ENCODE results near the gene DONSON.
"Not testable (repeated sequence)": the region's sequence is repeated elsewhere in the genome, so short reads cannot be mapped to it uniquely, and the experiment has no call there.

The DONSON gene, protein sequence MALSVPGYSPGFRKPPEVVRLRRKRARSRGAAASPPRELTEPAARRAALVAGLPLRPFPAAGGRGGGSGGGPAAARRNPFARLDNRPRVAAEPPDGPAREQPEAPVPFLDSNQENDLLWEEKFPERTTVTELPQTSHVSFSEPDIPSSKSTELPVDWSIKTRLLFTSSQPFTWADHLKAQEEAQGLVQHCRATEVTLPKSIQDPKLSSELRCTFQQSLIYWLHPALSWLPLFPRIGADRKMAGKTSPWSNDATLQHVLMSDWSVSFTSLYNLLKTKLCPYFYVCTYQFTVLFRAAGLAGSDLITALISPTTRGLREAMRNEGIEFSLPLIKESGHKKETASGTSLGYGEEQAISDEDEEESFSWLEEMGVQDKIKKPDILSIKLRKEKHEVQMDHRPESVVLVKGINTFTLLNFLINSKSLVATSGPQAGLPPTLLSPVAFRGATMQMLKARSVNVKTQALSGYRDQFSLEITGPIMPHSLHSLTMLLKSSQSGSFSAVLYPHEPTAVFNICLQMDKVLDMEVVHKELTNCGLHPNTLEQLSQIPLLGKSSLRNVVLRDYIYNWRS

DNA sequence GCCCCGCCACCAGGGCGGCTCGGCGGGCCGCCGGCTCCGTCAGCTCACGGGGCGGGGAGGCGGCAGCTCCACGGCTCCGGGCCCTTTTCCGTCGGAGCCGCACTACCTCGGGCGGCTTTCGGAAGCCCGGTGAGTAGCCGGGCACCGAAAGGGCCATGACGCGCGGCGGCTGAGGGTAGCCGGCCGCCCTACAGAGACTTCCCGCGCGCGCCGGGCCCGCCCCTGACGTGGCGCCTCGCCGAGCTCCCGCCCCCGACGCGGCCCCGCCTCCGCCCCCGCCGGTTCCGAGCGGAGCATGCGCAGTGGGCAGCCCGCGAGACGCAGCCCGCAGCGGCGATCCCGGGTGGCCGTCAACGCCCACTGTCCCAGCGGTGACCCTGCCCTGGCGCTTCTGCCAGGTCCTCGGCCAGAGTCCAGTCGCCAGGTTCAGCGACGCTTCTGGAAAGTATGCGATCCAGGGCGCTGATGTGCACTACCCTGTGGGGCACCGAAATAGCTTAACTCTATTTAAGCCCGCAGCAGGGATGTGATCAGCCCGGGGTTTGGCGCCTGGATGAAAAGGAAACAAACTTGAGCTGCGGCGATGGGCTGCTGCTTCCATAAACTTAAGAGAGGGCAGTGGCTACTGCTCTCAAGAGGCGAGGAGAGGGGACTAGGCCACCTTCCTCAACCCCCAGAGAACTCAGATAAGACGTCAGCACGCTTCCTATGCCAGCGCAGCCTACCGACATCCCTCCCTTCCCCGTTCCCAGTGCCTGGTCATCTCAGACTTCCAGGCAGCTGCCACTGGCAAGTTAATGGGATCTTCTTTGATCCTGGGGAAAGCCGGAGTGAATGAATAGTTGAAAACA, at the start of gene DONSON:
DONSON (minus strand) TSS at position 200 of the 851 bp plus-strand sequence; CDS start at position 157, 43 bp downstream.
- DNase-seq (ENCODE audit: low spot score), result peak; percentile 78

- DNase-seq (ENCODE audit: low spot score), result no peak
Measured at GRCh38 chr21:33634254-33634653, 45.8 kb upstream of the DONSON start.

DNA sequence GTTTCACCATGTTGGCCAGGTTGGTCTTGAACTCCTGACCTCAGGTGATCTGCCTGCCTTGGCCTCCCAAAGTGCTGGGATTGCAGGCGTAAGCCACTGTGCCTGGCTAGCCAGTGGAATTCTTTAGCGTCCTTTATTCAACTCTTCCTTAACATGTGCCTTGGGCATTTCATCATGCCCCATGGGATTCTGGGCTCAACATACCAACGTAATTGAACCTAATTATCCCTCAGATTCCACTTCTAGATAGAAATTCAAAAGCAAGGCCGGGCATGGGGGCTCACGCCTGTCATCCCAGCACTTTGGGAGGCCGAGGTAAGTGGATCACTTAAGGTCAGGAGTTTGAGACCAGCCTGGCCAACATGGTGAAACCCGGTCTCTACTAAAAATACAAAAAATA, 37.7 kb upstream of the DONSON start:
- DNase-seq (ENCODE audit: low spot score), result not testable (repeated sequence)

- no peak for DNase-seq (ENCODE audit: low spot score)
Measured at GRCh38 chr21:33622253-33622652, 33.8 kb upstream of the DONSON start.

DNA sequence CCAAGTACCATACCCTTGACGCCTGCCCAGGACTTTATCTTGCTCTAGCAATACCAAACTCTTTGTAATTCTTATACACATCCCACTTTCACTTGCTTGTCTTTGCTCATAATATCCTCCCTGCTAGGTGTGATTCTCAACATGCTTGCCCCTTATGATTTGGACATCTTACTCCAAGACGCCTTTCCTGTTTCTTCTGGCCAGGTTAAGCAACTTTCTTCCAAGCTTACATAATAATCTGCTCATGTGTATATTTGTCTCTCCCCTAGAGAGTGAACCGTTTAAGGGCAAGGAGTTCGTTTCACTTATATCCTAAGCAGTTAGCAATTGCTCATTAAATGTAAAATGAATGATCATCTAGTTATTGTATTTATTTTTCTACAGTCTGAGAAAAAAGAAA, 31.2 kb upstream of the DONSON start:
- no peak for DNase-seq (ENCODE audit: low spot score)

DNA sequence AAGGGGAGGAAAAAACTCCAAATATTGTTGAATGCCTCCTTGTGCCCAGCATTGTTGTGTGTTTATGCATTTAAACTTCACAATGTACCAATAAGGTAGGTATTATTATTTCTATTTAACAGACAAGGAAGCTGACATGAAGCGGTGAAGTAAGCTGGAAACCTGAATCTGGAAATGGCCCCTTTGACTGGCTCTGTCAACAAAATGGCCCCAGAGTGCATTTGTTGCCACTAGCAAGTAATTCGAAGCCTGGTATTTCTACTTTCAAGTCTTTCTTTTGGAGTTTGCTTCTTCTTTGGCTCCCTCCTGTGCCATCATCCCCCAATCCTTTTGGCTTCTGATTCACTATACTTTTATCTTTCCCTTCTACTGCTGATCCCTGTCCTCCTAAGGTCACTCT, 29.9 kb upstream of the DONSON start:
- DNase-seq (ENCODE audit: low spot score), result no peak

DNA sequence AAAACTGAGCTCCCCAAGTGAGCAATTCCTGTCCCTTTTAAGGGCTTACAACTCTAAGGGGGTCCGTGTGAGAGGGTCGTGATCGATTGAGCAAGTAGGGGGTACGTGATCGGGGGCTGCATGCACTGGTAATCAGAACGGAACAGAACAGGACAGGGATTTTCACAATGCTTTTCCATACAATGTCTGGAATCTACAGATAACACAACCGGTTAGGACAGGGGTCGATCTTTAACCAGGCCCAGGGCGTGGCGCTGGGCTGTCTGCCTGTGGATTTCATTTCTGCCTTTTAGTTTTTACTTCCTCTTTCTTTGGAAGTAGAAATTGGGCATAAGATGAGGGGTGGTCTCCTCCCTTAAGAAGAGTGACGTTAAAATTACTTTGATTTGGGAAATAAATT, 29.1 kb upstream of the DONSON start:
- not testable (repeated sequence) for DNase-seq (ENCODE audit: low spot score)

DNA sequence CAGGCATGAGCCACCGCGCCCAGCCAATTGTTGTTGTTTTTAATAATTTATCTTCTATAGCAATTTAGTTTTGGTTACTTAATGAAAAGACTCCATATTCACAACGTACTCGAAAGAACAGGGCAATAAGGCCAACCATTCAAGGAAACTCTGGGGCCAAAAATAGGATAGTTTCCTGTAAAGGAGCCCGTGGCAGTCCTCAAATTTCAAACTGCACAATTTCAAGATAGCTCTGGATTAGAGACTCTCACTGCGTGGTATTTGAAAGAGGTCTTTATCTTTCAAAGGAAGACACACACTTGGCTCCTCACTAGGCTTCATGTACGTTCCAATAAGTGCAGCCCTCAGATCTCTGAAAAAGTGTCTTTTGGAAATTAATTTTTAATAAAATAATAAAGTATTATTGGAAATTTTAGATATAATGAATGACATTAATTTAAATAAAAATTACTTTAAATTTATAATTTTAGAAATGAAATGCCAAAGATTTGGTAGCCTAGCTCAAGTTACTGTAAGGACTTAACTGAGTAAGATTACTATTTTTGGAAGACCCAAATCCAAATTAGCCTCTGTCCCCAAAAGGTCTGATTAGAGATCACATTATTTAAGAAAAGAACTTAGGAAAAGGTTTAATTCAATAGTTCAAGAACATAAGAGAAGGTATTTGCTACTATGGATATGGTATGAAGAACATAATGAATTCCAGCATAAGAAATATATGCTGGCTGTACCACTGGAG, 22.7 kb upstream of the DONSON start:
- no peak for DNase-seq (ENCODE audit: low spot score)

DNA sequence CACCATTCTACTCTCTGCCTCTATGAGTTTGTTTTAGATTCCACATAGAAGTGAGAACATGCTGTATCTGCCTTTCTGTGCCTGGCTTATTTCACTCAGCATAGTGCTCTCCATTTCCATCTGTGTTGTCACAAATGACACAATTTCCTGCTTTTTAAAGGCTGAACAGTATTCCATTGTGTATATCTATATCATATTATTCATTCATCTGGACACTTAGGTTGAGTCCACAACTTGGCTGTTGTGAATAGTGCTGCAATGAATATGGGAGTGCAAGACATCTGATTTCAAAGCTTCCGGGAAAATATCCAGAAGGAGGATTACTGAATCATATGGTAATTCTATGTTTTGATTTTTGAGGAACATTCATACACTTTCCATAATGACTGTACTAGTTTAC, 20.1 kb upstream of the DONSON start:
- DNase-seq (ENCODE audit: low spot score), result peak; percentile 3

DNA sequence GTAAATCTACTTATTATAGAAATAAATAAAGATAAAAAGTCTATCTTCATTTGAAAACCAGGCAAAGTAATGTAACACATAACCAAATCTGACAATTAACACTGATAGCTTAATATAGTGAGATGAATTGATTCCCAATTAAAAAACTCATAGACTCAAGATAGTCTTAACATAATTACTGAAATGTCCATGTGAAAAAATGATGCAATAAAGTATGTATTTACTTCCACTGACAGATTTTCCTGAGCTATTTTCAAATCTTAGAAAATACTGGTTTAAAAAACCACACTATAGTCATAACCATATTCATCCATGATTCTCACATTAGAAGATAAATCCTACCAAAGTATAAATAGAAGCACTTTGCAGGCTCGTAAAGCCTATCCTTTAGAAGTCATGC, 9.6 kb upstream of the DONSON start:
- DNase-seq (ENCODE audit: low spot score), result no peak

DNA sequence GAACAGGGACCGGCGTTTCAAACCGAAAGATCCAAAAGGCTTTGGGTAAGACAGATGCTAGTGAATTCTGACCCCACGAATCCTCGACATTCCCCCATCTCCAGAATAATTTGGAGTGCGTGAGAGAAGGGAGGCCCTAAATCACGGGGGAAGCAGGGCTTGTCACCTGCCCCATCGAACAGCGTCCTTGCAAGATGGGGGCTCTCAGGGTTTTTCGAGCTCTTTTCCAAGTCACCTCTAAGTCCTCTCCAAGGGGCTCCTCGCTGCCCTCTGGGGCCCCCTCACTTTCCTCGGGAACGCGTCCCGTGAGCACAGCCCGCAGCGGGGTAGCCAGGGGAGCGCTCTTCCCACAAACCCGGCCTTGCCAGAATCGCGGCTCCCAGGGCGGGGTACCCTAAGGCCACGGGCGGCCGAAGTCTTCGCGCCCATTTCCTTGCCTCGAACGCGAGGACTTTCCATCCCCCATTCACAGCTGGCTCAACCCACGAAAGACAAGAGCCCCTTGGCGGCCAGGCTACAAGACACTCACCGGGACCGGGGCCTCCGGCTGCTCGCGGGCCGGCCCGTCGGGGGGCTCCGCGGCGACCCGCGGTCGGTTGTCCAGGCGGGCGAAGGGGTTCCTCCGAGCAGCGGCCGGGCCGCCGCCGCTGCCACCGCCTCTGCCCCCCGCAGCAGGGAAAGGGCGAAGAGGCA, 546 bp downstream of the DONSON start:
- peak; percentile 17 for DNase-seq (ENCODE audit: low spot score)

DNA sequence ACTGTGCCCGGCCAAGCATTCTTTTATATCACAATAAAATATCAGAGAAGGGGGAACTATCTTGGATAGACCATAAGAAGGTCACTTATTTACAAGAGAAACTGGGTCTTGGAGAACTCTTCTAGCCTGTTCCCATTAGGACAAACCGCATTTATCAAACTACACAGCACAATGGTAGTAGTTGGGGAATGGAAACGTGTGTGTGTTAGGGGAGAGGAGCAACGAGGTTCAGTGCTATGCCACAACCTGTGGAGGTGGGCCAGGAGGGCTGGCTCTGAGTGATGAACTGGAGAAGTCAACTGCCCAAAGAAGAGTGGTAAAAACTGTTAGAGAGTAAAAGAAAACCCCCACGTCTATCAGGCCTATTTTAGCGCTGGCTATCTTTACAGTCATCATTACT, 1.6 kb downstream of the DONSON start:
- no peak for DNase-seq (ENCODE audit: low spot score)

GRCh38 chr21:33584455-33584854, 4.0 kb downstream of the DONSON start:
- DNase-seq (ENCODE audit: low spot score), result no peak

DNA sequence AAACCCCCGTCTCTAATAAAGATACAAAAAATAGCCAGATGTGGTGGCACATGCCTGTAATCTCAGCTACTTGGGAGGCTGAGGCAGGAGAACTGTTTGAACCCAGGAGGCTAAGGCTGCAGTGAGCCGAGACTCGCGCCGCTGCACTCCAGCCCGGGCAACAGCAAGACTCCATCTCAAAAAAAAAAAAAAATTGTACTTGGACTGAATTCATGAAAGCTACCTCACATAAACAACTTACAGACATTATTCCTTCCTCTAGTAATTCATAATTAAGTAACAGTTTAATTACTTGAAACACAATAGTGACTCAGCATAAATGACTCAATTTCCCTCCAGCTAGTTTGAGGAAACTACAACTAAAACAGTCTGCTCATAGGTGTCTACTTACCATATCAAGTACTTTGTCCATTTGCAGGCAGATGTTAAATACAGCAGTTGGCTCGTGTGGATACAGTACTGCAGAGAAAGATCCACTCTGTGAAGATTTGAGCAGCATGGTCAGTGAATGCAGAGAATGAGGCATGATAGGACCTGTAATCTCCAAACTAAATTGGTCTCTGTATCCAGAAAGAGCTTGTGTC, 9.4 kb downstream of the DONSON start:
- no peak for DNase-seq (ENCODE audit: low spot score)

- DNase-seq (ENCODE audit: low spot score), result no peak
Measured at GRCh38 chr21:33578214-33578613, 10.3 kb downstream of the DONSON start.

DNA sequence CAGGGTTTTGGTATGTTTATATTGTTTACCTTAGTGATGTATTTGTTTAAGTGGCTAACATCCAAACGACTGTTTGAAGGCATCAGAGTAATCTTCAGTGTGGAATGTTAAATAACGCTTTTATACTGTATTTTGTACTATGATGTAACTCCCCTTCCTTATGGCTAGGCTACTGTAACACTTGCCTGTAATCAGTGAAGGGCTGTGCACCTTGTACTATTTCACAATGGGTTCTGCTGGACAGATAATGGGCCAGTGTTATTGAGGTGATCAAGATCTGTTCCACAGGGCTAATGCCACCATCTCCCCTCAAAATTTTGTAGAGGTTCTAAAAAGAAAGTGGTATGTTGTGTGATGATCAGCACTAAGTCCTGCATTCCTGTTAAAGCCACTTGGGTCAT, 11.7 kb downstream of the DONSON start:
- not testable (repeated sequence) for DNase-seq (ENCODE audit: low spot score)

GRCh38 chr21:33572350-33572749, 16.1 kb downstream of the DONSON start:
- no peak for DNase-seq (ENCODE audit: low spot score)

- no peak for DNase-seq (ENCODE audit: low spot score)
Measured at GRCh38 chr21:33569991-33570390, 18.5 kb downstream of the DONSON start.

DNA sequence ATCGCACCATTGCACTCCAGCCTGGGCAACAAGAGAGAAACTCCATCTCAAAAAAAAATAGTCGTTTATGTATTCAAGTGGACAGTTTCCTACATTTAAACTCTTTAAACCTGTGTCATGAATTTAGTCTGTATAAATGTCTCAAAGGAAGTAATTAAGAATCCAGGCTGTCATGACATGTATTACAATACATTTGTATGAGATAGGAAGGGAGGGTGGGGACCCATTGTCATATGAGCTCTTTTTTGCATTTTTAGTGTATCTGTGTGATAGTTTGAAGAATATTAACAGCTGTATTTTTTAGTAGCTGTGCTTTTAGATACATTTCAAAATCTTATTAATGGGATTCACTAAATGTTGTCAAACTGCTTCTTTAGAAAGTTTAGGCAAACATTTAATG, 20.0 kb downstream of the DONSON start:
- DNase-seq (ENCODE audit: low spot score), result no peak

- no peak for DNase-seq (ENCODE audit: low spot score)
Measured at GRCh38 chr21:33567914-33568313, 20.6 kb downstream of the DONSON start.

GRCh38 chr21:33566514-33566913, 22.0 kb downstream of the DONSON start:
- DNase-seq (ENCODE audit: low spot score), result no peak

Measured in globus pallidus (tissue), 1 donor.